ENCODE measurements around the gene OPTC.
"Not testable (repeated sequence)": the region's sequence is repeated elsewhere in the genome, so short reads cannot be mapped to it uniquely, and the experiment has no call there.

The OPTC gene

DNA sequence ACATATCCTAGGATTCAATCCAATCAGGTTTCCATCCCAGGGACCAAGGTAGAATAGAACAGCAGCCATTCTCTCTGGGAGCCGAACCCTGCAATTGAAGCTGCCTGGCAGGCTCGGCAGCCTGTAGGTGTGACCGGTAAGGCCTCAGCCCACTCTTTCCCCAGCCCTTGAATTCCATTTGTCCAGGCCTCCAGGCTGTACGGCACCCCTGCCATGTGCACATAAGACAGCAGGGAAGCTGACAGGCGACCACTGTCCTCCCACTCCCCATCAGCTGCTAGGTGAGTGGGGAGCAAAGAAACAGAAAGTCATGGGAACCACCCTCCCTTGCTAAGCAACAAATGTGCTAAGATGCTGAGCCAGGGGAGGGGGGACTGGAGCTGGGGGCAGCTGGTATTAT is 23.0 kb downstream of the OPTC start:
- DNase-seq (ENCODE audit: low read depth in 2 of 2), result no peak

DNA sequence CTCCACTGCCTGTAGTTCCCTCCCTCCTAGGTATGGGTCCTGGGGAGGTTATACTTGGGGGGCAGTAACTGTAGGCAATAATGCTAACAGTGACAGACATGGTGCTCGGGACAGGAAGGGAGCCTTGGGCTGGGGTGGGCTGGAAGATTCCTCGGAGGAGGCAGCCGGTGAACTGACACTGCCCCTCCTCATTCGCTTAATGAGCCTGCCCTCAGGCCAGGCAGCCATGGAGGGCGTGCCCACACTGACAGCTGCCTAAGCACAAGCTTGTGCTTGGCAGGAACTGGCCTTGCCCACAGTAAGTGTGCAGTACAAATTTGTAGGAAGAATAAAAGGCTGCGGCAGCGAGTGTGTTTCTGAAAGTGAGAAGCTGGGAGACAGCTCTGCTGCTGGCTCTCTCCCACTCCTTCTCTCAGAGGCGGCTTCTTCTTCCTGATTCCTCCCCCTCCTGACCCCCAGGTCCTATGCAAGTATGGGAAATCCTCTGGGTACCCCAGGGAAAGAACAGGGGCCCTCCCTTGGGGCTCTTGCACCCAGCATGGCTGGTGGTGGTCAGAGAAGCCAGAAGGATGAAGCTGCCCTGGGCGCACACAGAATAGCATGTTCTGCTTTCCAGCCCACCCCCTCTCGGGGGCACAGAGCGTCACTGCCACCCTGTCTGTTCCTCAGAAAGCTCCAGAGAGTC is 23.6 kb downstream of the OPTC start:
- DNase-seq (ENCODE audit: low read depth in 2 of 2), result no peak

GRCh38 chr1:203518139-203518538 is 24.2 kb downstream of the OPTC start:
- DNase-seq (ENCODE audit: low read depth in 2 of 2), result not testable (repeated sequence)

- DNase-seq (ENCODE audit: low read depth in 2 of 2), result no peak
These were observed 24.6 kb downstream of the OPTC start for GRCh38 chr1:203518541-203518940.

DNA sequence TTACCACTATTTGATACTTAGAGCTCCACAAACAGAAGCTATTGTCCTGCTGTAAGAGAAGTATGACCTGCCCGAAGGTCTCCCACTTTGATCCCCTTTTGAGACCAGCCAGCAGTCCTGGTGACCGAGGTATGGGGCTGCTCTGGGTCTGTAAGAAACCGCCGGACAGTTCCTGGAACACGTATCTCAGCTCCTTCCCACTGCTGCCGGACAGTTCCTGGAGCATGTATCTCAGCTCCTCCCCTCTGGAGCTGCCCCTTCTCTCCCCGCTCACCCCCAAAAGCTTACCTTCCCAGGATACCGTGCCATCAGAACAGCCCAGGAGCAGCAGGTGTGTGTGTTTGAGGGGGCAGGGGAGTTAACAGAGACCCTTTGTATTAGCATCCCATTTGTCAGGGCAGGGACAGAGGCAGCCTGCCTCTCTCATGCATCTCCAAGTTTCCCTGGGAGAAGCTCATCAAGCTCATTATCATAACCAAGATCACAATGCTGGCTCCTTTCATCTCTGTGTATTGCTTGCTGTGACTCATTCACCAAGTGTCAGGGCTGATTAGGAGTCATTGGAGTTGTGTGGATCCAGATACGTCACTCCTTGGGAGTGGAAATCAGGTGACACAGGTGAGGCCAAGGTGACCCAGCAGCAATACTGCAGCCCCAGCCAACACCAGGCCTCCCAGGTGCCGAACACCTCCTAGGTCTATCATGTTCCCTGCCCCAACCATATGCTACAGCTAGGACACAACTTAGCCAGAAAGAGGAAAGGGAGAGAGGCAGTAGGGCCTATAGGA is 25.3 kb downstream of the OPTC start:
- DNase-seq (ENCODE audit: low read depth in 2 of 2), result no peak

- DNase-seq (ENCODE audit: low read depth in 2 of 2), result no peak
These were observed 25.9 kb downstream of the OPTC start for GRCh38 chr1:203519896-203520295.

- DNase-seq (ENCODE audit: low read depth in 2 of 2), result no peak
These were observed 26.4 kb downstream of the OPTC start for GRCh38 chr1:203520315-203520714.

GRCh38 chr1:203521074-203521794 is 27.3 kb downstream of the OPTC start:
- DNase-seq (ENCODE audit: low read depth in 2 of 2), result no peak

- no peak for DNase-seq (ENCODE audit: low read depth in 2 of 2)
These were observed 27.9 kb downstream of the OPTC start for GRCh38 chr1:203521812-203522211.

DNA sequence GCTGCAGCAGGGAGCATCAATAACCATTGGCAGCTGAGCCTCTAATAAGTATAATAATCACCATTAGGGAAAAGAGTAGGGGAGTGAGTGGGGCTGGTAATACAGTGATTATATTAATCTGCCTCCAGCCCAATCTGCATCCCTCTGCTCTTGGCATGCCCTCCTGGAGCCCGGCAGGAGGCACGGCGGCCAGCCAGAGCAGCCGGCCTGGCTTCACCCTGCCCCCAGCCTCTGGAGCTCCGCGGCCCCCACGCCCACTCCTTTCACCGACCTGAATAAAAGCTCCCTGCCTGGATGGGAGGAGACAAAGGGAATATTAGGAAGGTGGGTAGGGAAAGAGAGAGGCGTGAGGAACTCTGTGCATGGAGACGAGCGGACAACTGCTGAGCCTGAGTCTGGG is 28.3 kb downstream of the OPTC start:
- no peak for DNase-seq (ENCODE audit: low read depth in 2 of 2)

DNA sequence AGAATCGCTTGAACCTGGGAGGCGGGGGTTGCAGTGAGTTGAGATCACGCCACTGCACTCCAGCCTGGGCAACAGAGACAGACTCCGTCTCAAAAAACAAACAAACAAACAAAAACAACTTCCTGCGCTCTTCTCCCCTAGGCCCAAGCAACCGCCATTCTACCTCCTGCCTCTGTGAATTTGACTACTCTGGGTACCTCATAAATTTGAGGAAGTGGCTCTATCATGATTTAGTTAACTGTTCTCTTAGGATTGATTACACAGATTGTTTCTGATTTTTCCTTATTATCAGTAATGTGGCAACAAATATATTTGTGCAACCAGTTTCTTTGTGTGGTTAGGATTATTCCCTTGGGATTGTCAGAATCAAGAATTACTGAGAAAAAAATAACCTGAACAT is 29.7 kb downstream of the OPTC start:
- DNase-seq (ENCODE audit: low read depth in 2 of 2), result no peak

DNA sequence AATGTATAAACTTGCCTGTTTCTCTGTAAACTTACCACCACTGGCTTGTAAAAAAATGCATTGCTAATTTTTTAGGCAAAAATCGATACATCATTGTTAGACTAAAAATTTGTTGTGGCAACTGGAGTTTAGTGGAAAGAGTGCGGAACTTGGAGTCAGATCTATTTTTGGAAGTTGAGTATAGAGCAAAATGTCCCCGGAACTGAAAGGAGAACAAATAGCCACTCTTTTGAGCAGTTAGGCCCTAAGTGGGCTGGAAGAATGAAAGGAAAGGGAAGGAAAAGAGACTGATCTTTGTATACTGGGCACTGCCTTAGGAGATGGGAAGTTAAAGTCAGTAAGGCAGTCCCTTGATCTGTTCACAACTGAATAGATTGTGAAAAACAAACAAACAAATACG is 30.2 kb downstream of the OPTC start:
- no peak for DNase-seq (ENCODE audit: low read depth in 2 of 2)

DNA sequence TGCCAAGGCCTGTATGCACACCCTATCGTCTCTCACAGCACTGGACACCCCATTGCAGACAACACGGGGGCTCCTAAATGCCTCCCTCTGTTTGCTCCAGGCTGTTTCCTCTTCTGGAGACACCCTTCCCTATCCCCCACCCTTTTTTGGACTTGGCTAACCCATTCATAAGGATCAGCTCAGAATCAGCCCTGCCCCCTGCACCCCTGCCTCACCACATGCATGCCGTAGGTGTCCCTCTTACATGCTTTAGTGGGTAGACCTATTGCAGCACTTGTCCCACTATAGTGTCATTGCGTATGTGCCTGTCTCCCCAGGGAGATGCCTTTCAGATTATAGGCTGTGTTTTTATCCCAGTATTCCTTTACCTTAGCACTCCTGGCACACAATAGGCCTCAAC is 30.9 kb downstream of the OPTC start:
- DNase-seq (ENCODE audit: low read depth in 2 of 2), result no peak

DNA sequence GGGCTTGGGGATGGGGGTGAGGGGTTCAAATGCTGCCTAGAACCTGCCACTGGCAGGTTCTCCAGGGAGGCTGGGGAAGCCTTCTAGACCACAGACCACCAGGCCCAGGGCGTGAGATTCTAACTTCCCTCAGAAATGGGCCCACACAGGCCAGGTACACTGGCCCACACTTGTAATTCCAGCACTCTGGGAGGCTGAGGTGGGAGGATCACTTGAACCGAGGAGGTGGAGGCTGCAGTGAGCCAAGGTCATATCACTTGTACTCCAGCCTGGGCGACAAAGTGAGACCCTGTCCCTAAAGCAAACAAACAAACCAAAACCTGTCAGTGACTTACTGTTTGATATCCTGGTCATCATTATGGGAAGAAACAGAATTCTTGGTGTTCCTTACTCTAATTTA is 31.7 kb downstream of the OPTC start:
- no peak for DNase-seq (ENCODE audit: low read depth in 2 of 2)

GRCh38 chr1:203526130-203526529 is 32.2 kb downstream of the OPTC start:
- DNase-seq (ENCODE audit: low read depth in 2 of 2), result no peak

- no peak for DNase-seq (ENCODE audit: low read depth in 2 of 2)
These were observed 32.6 kb downstream of the OPTC start for GRCh38 chr1:203526572-203526971.

- no peak for DNase-seq (ENCODE audit: low read depth in 2 of 2)
These were observed 33.1 kb downstream of the OPTC start for GRCh38 chr1:203527013-203527412.

DNA sequence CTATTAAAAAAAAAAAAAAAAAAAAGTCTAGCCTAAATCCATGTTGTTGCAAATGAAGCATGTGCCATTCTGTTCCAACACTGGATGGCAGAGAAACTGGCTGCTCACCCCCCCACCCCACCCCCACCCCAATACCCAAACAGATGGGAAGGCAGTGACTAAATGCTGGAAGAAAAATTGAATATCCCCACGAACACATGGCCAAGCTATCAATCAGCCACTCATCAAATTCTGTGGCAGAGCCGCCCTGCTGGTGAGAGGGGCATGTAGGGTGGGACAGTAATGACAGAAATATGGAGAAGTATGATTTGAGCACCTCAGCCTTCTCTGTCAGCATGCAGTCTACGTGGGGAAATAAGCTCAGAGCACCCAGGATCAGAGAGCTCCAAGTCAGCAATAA is 34.1 kb downstream of the OPTC start:
- DNase-seq (ENCODE audit: low read depth in 2 of 2), result no peak

GRCh38 chr1:203528976-203529835 is 35.3 kb downstream of the OPTC start:
- no peak for DNase-seq (ENCODE audit: low read depth in 2 of 2)

DNA sequence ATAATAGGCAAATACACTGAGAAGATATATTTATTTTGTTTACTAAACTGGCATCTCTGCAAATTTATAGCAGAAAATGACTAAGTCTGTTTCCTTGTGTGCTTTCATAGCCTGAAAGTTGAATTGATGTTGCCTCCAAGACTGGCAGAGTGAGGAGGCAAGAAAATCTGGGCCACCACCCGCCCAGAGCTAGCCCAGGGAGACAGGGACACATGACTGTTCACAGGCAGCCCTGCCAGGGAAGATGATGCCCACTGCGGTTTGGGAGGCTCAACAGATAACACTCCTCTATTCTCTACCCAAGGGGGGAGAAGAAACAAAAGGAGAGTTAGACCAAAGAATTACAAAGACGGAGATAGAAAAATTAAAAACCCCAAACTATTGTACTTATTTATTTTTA is 37.1 kb downstream of the OPTC start:
- no peak for DNase-seq (ENCODE audit: low read depth in 2 of 2)

DNA sequence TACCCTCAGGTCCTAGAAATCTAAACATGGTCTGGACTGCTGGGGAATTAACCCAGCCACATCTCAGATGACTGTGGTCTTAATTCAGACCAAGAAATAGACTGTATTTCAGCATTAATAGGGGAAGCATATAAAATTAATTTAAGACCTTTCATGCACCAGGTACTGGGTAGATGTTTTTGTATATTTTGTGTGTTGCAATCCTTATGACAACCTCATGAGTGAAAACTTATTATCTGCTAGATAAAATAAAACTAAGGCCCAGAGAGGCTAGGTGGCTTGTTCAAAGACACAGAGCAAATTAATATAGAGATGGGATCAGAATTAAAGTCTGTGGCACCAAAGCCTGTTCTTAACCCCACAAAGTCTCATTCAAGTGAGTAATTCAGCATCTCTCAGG is 40.1 kb downstream of the OPTC start:
- DNase-seq (ENCODE audit: low read depth in 2 of 2), result no peak

GRCh38 chr1:203534526-203534925 is 40.6 kb downstream of the OPTC start:
- DNase-seq (ENCODE audit: low read depth in 2 of 2), result no peak
